ENCODE measurements around the gene IKZF3.
"Not testable (repeated sequence)": the region's sequence is repeated elsewhere in the genome, so short reads cannot be mapped to it uniquely, and the experiment has no call there.

Gene IKZF3

DNA sequence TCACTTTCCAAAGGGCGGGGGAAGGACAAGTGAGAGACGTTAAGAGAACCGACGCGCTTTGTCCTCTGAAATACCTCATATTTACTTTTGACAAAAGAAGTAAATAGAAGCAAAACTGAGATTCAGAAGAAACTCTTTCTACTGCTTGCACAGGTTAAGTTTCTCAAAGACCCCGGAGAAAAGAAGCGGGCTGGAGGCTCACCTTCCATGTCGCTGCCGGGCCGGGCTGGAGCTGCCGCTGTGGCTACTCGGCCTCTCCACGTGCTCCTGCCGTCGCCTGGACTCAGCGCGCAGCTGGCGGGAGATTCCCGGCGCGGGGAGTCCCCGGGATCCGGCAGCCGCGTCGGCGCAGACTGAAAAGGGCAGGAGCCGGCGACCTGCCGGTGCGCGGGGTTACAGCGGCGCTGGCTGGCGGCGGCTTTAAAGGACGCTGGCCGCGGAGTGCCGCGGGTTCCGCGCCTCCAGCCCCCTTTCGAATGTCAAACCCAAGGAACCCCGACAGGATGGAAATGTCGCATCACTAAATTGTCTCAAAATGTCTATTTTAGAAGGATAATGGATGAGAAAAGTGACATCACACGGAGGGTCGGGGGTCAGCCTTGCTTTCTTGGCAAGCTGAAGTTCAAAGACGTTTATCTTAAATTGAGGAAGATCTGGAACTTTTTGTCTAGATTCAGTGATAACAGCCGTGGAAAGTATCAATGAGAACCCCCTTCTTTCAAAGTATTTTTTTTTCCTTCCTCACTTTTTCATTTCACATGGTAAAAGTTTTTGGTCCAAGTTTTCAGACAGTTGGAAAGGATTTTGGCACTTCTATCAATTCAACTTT, at the start of gene IKZF3:
TSS of gene IKZF3 (minus strand) at position 395 of the 829 bp plus-strand sequence. CDS start at position 209, 186 bp downstream.
- no peak for FAIRE-seq

DNA sequence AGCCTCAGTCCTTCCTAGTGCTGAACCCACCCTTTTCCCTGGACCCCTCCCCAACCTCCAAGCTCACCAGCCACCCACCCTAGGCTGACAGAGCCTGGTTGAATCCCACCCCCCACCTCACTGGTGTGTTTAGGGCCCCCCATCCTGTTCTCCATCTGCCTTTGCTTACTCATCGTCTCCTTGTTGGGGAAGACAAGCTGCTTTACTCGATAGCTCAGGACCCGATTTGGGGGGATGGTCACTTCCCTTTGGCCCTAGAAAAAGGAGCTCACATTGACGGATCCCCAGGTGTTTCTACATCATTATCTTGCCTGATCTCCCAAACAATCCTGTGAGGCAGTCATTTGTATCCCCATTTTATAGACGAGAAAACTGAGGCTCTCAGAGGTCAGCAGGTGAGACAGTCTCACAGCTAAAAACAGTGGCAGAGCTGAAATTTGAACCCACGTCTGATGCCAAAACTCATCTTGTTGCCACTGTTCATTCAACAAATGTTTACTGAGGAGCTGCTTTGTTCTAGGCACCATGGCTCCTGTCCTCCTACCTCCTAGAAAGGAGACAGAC, 44.8 kb upstream of the IKZF3 start:
- FAIRE-seq, result no peak

DNA sequence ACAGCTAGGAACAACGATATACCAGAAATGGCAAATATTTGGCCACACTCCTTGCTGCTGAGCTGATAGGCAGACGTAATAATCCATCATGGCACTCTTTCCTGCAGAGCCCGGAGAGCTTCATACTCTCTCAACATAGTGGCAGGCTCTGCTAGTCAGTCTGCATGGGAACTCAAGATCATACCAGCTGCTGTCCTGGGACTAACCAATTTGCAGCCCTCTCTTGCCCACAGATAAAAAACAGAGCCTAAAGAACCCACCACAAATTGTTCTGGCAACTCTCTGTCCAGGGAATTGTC, 40.8 kb upstream of the IKZF3 start:
- FAIRE-seq, result no peak

DNA sequence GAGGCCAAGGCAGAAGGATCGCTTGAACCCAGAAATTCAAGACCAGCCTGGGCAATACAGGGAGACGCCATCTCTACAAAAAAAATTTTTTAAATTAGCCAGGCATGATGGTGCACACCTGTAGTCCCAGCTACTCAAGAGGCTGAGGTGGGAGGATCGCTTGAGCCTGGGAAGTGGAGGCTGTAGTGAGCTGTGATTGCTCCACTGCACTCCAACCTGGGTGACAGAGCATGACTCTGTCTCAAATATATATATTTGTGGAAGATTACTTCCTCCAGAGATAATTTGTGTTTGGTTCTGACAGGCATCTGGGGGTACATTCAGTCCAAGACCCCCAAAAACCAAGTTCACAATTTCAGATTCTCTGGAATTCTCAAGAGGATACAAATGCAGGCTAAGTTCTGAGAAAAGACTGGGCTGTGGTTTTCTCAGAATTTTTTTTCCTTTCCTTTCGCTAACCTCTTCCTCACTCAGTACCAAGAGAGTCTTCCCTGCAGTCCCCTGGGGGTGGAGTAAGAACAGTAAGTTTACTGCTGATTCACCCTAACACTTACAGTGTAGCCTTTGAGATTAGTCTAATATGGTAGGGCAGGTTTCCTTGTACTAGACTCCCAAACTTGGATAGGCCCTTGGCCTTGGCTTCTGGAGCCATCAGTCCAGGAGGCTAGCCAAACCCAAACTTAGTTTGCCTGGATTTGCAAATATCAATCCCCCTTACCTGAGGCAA, 39.2 kb upstream of the IKZF3 start:
- no peak for FAIRE-seq

DNA sequence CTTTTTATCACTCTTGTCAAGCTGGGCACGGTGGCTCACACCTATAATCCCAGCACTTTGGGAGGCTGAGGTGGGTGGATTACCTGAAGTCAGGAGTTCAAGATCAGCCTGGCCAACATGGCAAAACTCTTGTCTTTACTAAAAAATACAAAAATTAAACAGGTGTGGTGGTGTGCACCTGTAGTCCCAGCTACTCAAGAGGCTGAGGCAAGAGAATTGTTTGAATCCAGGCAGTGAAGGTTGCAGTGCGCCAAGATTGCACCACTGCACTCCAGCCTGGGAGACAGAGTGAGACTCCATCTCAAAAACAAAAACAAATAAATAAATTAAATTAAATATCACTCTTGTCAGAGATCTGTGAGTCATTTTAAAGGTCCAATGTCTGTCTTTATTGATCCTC, 37.9 kb upstream of the IKZF3 start:
- FAIRE-seq, result not testable (repeated sequence)

- no peak for FAIRE-seq
These were observed 35.1 kb upstream of the IKZF3 start for GRCh38 chr17:39899215-39899614.

DNA sequence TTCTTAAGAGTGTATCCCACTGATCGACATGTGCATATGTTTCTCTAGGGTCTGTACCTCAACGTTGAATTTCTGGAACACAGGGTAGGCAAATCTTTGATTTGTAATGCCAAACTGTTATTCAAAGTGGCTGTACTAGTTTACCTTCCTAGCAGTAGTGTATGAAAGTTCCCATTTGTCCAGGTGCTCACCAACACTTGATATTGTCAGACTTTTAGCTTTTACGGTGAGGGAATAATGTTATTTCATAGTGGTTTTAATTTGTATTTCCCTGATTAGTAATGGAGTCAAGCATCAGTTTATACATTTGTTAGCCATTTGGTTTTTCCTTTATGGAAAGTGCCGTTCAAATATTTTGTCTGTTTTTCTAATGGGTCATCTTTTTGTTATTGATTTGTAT, 34.0 kb upstream of the IKZF3 start:
- FAIRE-seq, result no peak

DNA sequence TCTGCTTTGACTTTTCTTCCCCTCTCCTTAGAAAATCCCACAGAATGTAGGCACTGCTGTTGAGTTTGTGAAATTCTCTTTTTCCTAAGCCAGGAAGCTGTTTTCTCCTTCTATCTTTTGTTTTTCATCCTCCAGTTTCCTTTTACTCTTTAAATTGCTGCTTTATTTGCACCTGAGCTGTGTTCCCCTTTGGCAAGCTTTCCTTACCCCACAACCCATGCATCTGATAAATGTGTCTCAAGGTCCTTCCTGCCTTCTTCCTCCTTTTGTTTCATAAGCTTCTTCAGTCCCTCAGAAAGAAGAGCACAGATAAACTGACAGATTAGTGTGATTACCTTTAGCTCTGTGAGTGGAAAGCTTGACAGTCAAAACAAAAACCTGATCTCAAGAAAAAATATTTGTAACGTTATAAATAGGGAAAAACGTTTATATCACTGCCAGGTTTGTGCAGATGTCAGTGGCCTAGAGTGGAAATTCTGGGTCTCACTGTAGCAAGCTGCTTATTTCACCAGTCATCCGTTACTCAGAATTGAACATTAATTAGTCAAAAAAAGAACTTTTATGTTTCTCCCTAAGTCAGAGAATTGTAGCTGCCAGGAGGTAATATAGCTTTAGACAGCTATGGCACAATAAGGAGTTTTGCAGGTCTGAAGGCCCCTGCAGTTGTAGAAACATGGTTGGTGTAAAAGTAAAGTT, 30.7 kb upstream of the IKZF3 start:
- no peak for FAIRE-seq

- no peak for FAIRE-seq
These were observed 25.1 kb upstream of the IKZF3 start for GRCh38 chr17:39889200-39889599.

GRCh38 chr17:39887078-39887477, 23.0 kb upstream of the IKZF3 start:
- no peak for FAIRE-seq

GRCh38 chr17:39886102-39886501, 22.0 kb upstream of the IKZF3 start:
- not testable (repeated sequence) for FAIRE-seq

DNA sequence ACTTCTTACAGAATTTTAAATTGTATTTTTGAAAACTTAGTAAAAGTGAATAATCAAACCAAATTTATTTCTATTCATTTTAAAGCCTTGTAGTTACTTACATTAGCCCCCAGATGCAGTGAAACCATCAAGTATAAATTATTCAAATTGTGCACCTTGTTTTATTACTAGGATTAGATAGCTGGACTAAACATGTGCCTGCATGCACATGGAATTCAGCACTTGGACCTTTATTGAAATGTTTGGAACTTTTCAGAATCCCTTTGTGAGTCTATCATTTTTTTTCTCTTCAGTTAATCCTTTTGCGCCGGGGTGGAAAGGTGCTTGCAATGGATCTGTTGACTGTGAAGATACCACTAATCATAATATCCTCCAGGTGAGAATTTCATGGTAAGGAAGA, 8.6 kb upstream of the IKZF3 start:
- FAIRE-seq, result peak; percentile 96

- no peak for FAIRE-seq
These were observed 7.7 kb upstream of the IKZF3 start for GRCh38 chr17:39871801-39872200.

GRCh38 chr17:39870776-39871175, 6.7 kb upstream of the IKZF3 start:
- FAIRE-seq, result no peak

GRCh38 chr17:39868554-39868942, 4.4 kb upstream of the IKZF3 start:
- FAIRE-seq, result no peak

DNA sequence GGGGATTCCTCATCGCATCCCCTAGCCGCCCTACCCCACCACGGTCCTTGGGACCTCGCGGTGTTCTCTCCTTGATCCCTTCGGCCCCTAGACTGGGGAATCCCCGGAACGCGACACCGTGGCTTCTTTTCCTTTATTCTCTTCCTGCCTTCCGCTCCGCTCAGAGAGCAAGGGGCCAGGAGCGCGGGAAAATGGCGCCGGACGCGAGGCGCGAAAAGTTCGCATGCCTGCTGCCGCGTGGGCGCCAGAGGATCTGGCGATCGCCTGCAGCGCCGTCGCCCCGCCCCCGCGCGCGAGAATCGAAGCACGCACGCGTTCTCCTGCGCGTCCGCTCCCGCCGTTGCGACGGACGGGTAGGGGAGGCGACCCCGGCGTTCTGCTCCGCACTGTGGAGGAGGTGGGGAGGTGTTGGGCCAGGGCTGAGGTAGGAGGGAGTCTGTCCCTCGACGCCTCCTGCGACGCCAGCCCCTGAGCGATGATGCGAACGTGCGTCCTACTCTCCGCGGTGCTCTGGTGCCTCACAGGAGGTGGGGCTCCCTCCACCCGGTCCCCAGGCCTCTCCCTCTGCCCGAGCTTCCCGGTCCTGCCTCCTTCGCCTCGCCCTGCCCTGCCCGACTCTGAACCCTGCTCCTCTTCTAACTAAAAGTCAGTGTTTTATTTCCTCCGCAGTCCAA, 3.9 kb upstream of the IKZF3 start, which contains the start of gene ZPBP2:
TSS of gene ZPBP2 (plus strand) at position 323 of the 674 bp plus-strand sequence. CDS start at position 476, 153 bp downstream.
- no peak for FAIRE-seq

DNA sequence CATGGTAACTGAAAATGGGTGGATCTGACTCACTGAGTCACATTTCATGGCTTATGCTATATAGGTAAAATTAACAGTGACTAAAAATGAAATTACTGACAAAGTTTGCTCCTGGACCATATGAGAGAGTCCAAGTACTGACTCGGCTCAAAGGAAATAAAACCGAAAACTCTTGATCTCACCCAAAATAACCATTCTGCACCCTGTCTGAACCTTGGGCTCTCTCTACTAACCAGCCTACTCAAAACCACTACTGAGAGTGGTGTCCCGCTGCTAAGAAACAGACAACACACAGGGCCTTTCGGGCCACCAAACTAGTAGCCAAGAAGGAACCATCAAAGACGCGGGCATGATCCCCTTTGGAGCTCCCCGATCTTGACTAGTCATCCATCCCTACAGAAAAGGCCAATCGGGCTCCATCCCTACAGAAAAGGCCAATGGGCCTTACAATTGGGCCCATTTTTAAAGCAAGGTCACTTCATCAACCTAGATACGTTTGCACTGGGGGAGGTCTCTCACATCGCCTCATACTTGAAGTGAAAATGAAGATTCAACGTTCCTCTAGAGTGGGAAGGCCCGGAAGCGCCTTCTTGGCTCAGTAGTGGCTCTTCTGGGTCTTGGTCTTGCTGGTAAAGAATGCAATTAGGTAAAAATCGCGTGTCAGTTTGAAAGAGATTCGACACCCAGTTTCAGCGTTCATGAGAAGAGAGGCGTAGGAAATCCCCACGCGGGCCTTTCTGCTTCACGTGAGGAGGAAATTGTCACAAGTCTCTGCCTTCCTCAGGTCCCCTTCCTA, 3.2 kb upstream of the IKZF3 start:
- no peak for FAIRE-seq

DNA sequence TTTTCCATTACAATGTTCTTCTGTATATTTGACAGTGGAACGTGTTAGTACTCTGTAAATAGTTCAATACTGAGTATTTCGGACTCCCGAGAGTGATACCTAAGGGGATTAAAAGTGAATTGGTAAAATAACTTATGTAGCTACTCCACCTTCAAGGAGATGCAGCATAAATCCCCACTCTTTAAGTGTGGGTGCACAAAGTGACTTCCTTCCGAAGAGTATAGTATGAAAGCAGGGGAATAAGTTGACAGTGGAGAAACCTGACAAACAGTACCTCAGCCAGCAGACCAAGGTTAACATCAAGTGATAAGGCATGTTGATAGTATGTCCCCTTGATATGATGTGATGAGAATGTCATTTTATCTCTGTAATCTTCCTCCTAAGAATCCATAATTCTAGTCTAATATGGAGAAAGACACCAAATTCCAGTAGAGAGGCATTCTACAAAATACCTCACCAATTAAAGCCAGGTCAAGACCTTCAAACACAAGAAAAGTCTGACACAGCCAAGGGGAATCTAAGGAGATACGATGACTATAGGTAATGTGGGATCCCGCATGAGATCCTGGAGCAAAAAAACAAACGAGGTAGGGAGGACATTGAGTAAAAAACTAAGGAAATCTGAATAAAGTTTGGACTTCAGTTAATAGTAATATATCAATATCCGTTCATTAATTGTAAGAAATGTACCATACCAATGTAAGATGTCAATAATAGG, 2.1 kb upstream of the IKZF3 start:
- FAIRE-seq, result no peak

- no peak for FAIRE-seq
These were observed 731 bp downstream of the IKZF3 start for GRCh38 chr17:39863244-39863917.

- no peak for FAIRE-seq
These were observed 2.9 kb downstream of the IKZF3 start for GRCh38 chr17:39861235-39861634.
